Testis (tissue), 3 donors: ENCODE data around the gene CWC22. TPM values are rescaled to one million over a fixed set of nuclear protein-coding genes. Genes with fewer than 3 reads are reported as not detected.

Experiments
- DNase-seq: peaks from one replicate; pipeline ENCODE4 v3.0.0-alpha.2; 2019
- H3K27ac ChIP-seq, 2 donors: fragments of 200-600 bp; sonication (generic); one replicate each; pipeline ENCODE4 v1.5.1; 2019
- H3K27me3 ChIP-seq: fragments of 200-600 bp; sonication (generic); one replicate; pipeline ENCODE4 v1.5.1; 2019
- H3K36me3 ChIP-seq: fragments of 200-600 bp; sonication (generic); one replicate; pipeline ENCODE4 v1.5.1; 2017; ENCODE audit warnings: low read depth; ENCODE audit errors: missing control alignments
- H3K4me1 ChIP-seq: fragments of 200-600 bp; sonication (generic); one replicate; pipeline ENCODE4 v1.5.1; 2019
- H3K4me3 ChIP-seq, 2 donors: fragments of 200-600 bp; sonication (generic); one replicate each; pipeline ENCODE4 v1.5.1; 2017 to 2019
- H3K9me3 ChIP-seq: fragments of 200-600 bp; sonication (generic); one replicate; pipeline ENCODE4 v1.5.1; 2017
- POLR2A ChIP-seq: fragments of 450-650 bp; IDR thresholded peaks from one replicate; pipeline ENCODE4 v1.6.1; 2017; ENCODE audit warnings: antibody characterized with exemption, mild to moderate bottlenecking, moderate library complexity
- WGBS, 2 donors: methylation state at CpG; one replicate each; pipeline ENCODE4 v1.1.5; 2018; 5-methylcytosine and 5-hydroxymethylcytosine counted together
- intact Hi-C: fragments of 100-400 bp; cut with DNase I; formaldehyde crosslinking; loops from one replicate; pipeline ENCODE4 v1.15.1; 2023; ENCODE audit warnings: low total_unique reads
- polyA plus RNA-seq: library from polyadenylated mRNA; stranded (reverse); fragments of 350-450 nt; fragmentation: Illumina TruSeq; extraction: RNeasy Lipid Tissue Mini Kit (QIAGEN cat#74804); gene quantifications from one replicate; pipeline ENCODE4 v1.2.3, GENCODE V29; 2014; ENCODE audit warnings: low read depth, low replicate concordance; ENCODE audit not compliant: insufficient read depth
- total RNA-seq, 2 donors: library from RNA; depleted of rRNA; stranded (reverse); fragments of >200 nt; gene quantifications; one replicate each; pipeline ENCODE4 v1.2.3, GENCODE V29; 2016
- TF ChIP-seq, protein P1 (sequence below), 3 experiments: fragments of 450-650 bp in 2 of 3; fragments of 200-600 bp in 1 of 3; sonication (generic) in 1 of 3; IDR thresholded peaks; one replicate each; pipeline ENCODE4 v1.5.1; 2016 to 2019; ENCODE audit warnings: antibody characterized with exemption in 3 of 3, mild to moderate bottlenecking in 2 of 3, moderate library complexity in 1 of 3

CWC22 gene
- total and polyA plus RNA-seq, 3 donors from 2014 or later, result 4.4 to 21.6 (median 20.1) TPM

DNA sequence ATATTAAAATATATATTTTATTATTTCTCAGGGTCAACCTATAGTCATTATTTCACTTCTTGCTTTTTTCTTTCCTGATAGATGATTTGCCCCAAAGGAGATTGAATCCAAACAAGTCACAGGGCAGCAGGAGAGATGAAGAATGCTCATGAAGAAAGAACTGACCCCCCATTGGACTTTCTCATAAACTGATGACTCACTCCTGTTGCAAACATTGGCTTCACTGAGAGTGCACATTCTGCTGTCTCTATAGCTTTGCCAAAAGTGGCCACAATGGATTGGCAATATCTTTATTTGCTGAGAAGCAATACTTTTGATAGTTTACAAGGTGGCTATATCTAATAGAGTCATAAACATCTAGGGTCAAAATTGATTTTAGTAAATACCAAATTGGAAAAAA is 89.8 kb downstream of the CWC22 start:
- Histone ChIP-seq H3K36me3 (no peaks in the 10 kb centered on the region), H3K4me1 (no peaks in the 10 kb centered on the region), H3K4me3 (no peak overlapping the region), H3K9me3 (no peaks in the 10 kb centered on the region), H3K27ac (no peak overlapping the region), H3K27me3 (no peaks in the 10 kb centered on the region)
- no peak for DNase-seq
- no peak for TF ChIP-seq POLR2A
- TF ChIP-seq, protein P1, sequence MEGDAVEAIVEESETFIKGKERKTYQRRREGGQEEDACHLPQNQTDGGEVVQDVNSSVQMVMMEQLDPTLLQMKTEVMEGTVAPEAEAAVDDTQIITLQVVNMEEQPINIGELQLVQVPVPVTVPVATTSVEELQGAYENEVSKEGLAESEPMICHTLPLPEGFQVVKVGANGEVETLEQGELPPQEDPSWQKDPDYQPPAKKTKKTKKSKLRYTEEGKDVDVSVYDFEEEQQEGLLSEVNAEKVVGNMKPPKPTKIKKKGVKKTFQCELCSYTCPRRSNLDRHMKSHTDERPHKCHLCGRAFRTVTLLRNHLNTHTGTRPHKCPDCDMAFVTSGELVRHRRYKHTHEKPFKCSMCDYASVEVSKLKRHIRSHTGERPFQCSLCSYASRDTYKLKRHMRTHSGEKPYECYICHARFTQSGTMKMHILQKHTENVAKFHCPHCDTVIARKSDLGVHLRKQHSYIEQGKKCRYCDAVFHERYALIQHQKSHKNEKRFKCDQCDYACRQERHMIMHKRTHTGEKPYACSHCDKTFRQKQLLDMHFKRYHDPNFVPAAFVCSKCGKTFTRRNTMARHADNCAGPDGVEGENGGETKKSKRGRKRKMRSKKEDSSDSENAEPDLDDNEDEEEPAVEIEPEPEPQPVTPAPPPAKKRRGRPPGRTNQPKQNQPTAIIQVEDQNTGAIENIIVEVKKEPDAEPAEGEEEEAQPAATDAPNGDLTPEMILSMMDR (IDR thresholded peaks at IDR 0.05), result no peak
- intact Hi-C loops, result no loop called here

DNA sequence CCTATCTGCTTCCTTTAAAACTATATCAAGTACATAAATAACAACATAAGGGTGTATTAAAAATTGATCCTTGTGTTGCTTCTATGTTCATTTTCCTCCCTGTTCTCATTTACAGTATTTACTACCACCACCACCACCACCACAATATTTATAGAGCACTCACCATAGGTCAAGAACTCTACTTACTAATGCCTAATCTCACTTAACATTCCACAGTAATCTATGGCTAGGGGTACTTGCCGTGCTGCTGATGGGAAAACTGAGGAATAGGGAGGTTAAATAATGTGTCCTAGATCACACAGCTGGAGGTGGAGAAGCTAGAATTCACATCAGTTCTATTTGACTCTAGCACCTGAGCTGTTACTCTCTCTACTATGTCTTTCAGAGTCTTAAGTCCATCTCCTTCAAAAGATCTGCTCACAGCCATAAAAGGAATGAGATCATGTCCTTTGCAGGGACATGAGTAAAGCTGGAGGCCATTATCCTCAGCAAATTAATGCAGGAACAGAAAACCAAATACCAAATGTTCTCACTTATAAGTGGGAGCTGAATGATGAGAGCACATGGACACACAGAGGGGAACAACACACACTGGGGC is 91.6 kb downstream of the CWC22 start:
- DNase-seq, result no peak
- no peaks in the 10 kb centered on the region for H3K36me3 ChIP-seq
- no peak for TF ChIP-seq POLR2A
- no peaks in the 10 kb centered on the region for H3K4me1 ChIP-seq
- H3K27me3 ChIP-seq, result no peaks in the 10 kb centered on the region
- 50 to 64% methylated on average over 1 of the region's 1 CpG for WGBS, 2 donors
- intact Hi-C loops, result no loop called here
- no peak overlapping the region for H3K4me3 ChIP-seq
- no peaks in the 10 kb centered on the region for H3K9me3 ChIP-seq
- no peak overlapping the region for H3K27ac ChIP-seq

DNA sequence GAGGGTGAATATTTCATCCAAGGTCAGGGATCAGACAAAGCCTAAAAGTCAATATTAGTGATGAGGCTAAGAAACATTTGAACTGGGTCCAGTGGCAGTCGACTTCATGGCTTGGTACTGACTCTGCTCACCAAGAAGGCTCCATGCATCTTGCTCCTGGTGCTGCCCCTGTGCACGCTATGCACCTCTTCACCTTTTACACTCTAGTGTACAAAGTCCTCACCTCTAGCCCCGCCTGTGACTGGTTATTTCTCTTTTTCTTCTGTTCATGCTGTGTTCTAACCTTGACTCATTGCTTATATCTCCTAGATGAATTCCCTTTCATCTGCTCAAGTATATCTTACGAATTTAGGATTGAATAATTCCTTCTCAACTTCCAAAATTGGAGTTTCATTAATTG is 93.3 kb downstream of the CWC22 start:
- no peaks in the 10 kb centered on the region for H3K4me1 ChIP-seq
- H3K27ac ChIP-seq, result no peak overlapping the region
- WGBS, 2 donors, result 89 to 92% methylated on average over 4 of the region's 4 CpGs
- intact Hi-C loops, result no loop called here
- H3K9me3 ChIP-seq, result no peaks in the 10 kb centered on the region
- no peak overlapping the region for H3K4me3 ChIP-seq
- no peaks in the 10 kb centered on the region for H3K36me3 ChIP-seq
- TF ChIP-seq, protein P1 (IDR thresholded peaks at IDR 0.05), result no peak
- TF ChIP-seq POLR2A, result no peak
- H3K27me3 ChIP-seq, result no peaks in the 10 kb centered on the region
- DNase-seq, result no peak

DNA sequence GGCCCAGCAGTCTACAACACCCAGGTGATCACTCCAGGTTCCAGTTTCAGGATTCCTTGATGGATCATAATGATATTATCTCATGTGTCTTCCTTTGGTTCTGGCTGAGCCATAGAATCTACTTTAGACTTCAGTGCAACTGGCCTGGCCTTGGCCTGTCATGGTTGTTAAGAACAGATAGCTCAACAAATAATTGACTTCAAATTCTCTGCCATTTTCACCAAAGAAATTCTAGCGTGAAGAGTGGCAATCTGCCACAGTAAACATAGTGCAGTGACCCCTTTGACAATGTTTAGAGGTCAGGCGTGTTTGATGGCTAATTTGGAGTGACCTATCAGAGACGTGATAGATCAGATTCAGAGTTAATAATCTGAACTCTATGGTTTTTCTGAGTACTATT is 95.5 kb downstream of the CWC22 start:
- no peaks in the 10 kb centered on the region for H3K4me1 ChIP-seq
- H3K27me3 ChIP-seq, result no peaks in the 10 kb centered on the region
- no peaks in the 10 kb centered on the region for H3K36me3 ChIP-seq
- TF ChIP-seq, protein P1 (IDR thresholded peaks at IDR 0.05), result no peak
- no peak for TF ChIP-seq POLR2A
- intact Hi-C loops, result no loop called here
- H3K9me3 ChIP-seq, result no peaks in the 10 kb centered on the region
- no peak overlapping the region for H3K27ac ChIP-seq
- no peak for DNase-seq
- 47 to 63% methylated on average over 3 of the region's 3 CpGs for WGBS, 2 donors
- H3K4me3 ChIP-seq, result no peak overlapping the region

DNA sequence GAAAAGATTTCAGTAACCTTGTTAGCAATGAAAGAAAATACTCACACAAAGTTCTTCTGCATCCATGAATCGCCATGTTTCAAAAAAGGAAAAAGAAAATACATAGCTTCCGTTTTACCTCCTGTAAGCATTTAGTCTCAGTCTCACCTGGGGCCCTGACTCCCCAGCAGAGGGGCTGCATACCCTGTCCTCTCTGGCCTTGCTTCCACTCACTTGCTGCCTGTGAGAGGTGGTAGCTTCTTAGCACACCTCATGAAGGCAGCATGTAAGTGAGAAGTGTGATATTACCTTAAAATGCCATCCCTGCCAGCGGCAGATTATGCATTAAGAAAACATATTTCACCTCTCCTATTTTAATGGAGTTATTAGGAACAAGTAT is 96.4 kb downstream of the CWC22 start:
- no peaks in the 10 kb centered on the region for H3K27me3 ChIP-seq
- intact Hi-C loops, result no loop called here
- H3K36me3 ChIP-seq, result no peaks in the 10 kb centered on the region
- H3K27ac ChIP-seq, result no peak overlapping the region
- H3K4me1 ChIP-seq, result no peaks in the 10 kb centered on the region
- WGBS, 2 donors, result 67 to 71% methylated on average over 3 of the region's 3 CpGs
- DNase-seq, result no peak
- no peaks in the 10 kb centered on the region for H3K9me3 ChIP-seq
- no peak overlapping the region for H3K4me3 ChIP-seq
- TF ChIP-seq, protein P1 (IDR thresholded peaks at IDR 0.05), result no peak
- no peak for TF ChIP-seq POLR2A
